HEK293T (cell line): ENCODE results near the gene SEZ6L.

ENCODE experiments used
- CTCF ChIA-PET: fragments of 350-600 bp; formaldehyde crosslinking; extraction: SDS; loops from one replicate; lab custom pipeline; 2021; ENCODE audit warnings: antibody characterized with exemption, inconsistent platforms; lab: Yijun Ruan, JAX
- POLR2A ChIA-PET: fragments of 350-600 bp; formaldehyde crosslinking; extraction: SDS; loops from one replicate; lab custom pipeline; 2020; ENCODE audit warnings: antibody characterized with exemption, inconsistent platforms; lab: Yijun Ruan, JAX
- DNase-seq: peaks from one replicate; pipeline ENCODE4 v3.0.0; 2012; ENCODE audit warnings: mixed read lengths; ENCODE audit errors: extremely low spot score
- ARNT ChIP-seq: fragments of 450-650 bp; IDR thresholded peaks from 2 replicates; pipeline ENCODE4 v1.6.1; 2017; ENCODE audit warnings: mild to moderate bottlenecking
- BHLHE40 ChIP-seq: fragments of 450-650 bp; IDR thresholded peaks from 2 replicates; pipeline ENCODE4 v1.6.1; 2016; ENCODE audit warnings: mild to moderate bottlenecking, moderate library complexity, borderline replicate concordance
- CTBP1 ChIP-seq: fragments of 450-650 bp; IDR thresholded peaks from 2 replicates; pipeline ENCODE4 v1.6.1; 2016; ENCODE audit warnings: borderline replicate concordance
- ELF4 ChIP-seq: fragments of 450-650 bp; IDR thresholded peaks from 2 replicates; pipeline ENCODE4 v1.6.1; 2017; ENCODE audit warnings: antibody characterized with exemption
- FOXA1 ChIP-seq: fragments of 450-650 bp; IDR thresholded peaks from 2 replicates; pipeline ENCODE4 v1.6.1; 2016; ENCODE audit warnings: mild to moderate bottlenecking
- FOXK2 ChIP-seq: fragments of 450-650 bp; IDR thresholded peaks from 2 replicates; pipeline ENCODE4 v1.6.1; 2016; ENCODE audit warnings: mild to moderate bottlenecking
- FOXM1 ChIP-seq: fragments of 450-650 bp; IDR thresholded peaks from 2 replicates; pipeline ENCODE4 v1.6.1; 2017; ENCODE audit warnings: mild to moderate bottlenecking, borderline replicate concordance
- HDGF ChIP-seq: fragments of 450-650 bp; IDR thresholded peaks from 2 replicates; pipeline ENCODE4 v1.6.1; 2017; ENCODE audit warnings: antibody characterized with exemption, borderline replicate concordance
- L3MBTL2 ChIP-seq: fragments of 450-650 bp; conservative IDR thresholded peaks from 2 replicates; pipeline ENCODE4 v1.6.1; 2016; ENCODE audit warnings: mild to moderate bottlenecking
- LEF1 ChIP-seq: fragments of 450-650 bp; IDR thresholded peaks from 2 replicates; pipeline ENCODE4 v1.6.1; 2017; ENCODE audit warnings: mild to moderate bottlenecking, borderline replicate concordance
- NFRKB ChIP-seq: fragments of 450-650 bp; IDR thresholded peaks from 2 replicates; pipeline ENCODE4 v1.6.1; 2016; ENCODE audit warnings: mild to moderate bottlenecking, moderate library complexity
- SP1 ChIP-seq: fragments of 450-650 bp; IDR thresholded peaks from 2 replicates; pipeline ENCODE4 v1.6.1; 2017
- SUZ12 ChIP-seq: fragments of 450-650 bp; IDR thresholded peaks from 2 replicates; pipeline ENCODE4 v1.6.1; 2016; ENCODE audit warnings: mild to moderate bottlenecking
- TARDBP ChIP-seq: fragments of 450-650 bp; IDR thresholded peaks from 2 replicates; pipeline ENCODE4 v1.6.1; 2016
- ZNF384 ChIP-seq: fragments of 450-650 bp; IDR thresholded peaks from 2 replicates; pipeline ENCODE4 v1.6.1; 2016
- TF ChIP-seq, protein P1 (sequence below): fragments of 450-650 bp; IDR thresholded peaks from 2 replicates; pipeline ENCODE4 v1.6.1; 2016

The SEZ6L gene

DNA sequence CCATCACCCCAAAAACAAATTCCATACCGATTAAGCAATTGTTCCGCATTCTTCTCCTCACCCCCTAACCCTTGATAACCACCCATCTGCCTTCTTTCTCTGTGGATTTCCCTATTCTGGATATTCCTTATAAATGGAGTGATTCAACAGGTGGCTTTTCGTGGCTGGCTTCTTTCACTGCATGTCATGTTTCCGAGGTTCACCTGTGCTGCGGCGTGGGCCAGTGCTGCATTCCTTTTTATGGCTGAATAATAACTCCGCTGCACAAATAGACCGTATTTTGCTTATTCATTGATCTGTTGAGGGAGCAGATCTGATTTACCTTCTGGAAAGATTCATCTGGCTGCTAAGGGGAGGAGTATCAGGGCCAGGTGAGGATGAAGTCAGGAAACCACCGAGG lies 165.0 kb downstream of the SEZ6L start:
- POLR2A ChIA-PET: no interaction called here
- no peak for TF ChIP-seq ELF4
- no peak for TF ChIP-seq FOXM1
- no peak for TF ChIP-seq ARNT
- TF ChIP-seq L3MBTL2: no peak
- TF ChIP-seq SUZ12: no peak
- TF ChIP-seq ZNF384: no peak
- no peak for TF ChIP-seq CTBP1
- no peak for TF ChIP-seq FOXK2
- TF ChIP-seq NFRKB: no peak
- TF ChIP-seq FOXA1: no peak
- no peak for TF ChIP-seq SP1
- no peak for TF ChIP-seq HDGF
- no peak for TF ChIP-seq BHLHE40
- TF ChIP-seq, protein P1, sequence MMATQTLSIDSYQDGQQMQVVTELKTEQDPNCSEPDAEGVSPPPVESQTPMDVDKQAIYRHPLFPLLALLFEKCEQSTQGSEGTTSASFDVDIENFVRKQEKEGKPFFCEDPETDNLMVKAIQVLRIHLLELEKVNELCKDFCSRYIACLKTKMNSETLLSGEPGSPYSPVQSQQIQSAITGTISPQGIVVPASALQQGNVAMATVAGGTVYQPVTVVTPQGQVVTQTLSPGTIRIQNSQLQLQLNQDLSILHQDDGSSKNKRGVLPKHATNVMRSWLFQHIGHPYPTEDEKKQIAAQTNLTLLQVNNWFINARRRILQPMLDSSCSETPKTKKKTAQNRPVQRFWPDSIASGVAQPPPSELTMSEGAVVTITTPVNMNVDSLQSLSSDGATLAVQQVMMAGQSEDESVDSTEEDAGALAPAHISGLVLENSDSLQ: no peak
- TF ChIP-seq LEF1: no peak
- DNase-seq: no peak
- CTCF ChIA-PET: no interaction called here

DNA sequence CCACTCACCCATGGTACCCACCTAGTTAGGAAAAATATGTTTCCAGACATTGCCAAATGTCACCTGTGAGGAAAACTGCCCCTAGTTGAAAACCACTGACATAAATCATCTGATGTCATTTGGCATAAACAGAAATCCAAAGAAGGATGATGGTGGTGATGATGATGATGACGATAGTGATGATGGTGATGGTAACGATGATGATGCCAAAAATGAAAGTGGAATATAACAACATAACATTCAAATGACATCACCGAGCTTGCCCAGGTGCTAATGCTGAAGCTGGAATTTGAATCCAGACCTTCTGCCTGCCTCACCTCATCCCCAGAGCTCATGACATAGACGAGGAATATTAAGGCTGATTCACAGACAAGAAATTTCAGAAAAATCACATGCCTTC lies 167.5 kb downstream of the SEZ6L start:
- ChIA-PET POLR2A (no interaction called here), CTCF (no interaction called here)
- no peak for TF ChIP-seq ZNF384
- TF ChIP-seq, protein P1: peak; percentile 23; the same call in 1 of the 2 replicates
- DNase-seq: no peak

DNA sequence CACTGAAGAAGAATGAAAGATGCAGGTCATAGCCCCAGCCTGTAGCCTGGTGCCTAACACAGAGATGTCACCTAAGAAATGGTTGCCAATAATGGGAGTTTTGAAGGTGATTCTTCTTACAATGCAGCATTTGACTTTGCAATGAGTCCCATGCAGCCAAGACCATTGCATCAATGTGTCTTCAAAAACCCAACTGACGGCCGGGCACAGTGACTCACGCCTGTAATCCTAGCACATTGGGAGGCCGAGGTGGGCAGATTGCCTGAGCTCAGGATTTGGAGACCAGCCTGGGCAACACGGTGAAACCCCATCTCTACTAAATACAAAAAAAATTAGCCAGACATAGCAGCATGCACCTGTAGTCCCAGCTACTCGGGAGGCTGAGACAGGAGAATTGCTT lies 170.5 kb downstream of the SEZ6L start:
- TF ChIP-seq NFRKB: no peak
- ChIA-PET POLR2A (interaction anchor here (1.0 kb wide), 1 partner anchor 9 kb away, joined by 3 read pairs; no protein-coding TSS in a partner anchor), CTCF (interaction anchor here (0.6 kb wide), 1 partner anchor 21 kb away, joined by 3 read pairs; no protein-coding TSS in a partner anchor)
- no peak for DNase-seq

DNA sequence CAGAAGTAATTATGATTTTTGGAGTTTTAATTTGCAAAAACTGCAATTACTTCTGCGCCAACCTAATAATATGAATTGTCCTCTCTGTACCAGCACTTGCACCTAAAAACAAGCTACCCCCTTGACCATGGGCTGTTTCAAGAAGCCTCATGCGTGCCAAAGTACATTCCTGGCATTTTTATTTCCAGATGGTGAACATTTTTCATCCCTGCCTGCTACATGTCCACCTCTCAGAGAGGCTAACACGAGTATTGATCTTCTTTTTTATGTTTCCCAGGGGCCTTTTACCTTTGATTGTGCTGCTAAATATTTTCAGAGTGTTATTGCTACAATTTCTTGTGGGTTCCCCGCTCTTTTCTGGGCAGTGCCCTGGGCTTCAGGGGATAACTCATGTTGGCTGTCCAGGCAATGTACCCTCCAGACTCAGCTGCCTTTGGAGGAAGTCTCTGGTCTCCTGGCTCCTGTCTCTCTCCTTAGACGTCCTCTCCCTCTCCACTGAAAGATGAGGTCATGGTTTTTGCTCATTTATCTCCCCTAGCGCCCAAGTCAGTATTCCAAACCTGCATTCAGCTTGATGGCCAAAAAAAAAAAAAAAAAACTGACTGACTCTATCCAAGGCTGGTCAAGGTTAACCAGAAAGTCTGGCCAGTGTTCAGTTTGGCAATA lies 173.6 kb downstream of the SEZ6L start:
- ChIA-PET CTCF (interaction anchor here (1.4 kb wide), 1 partner anchor 13 kb away, joined by 4 read pairs; no protein-coding TSS in a partner anchor), POLR2A (no interaction called here)
- DNase-seq: no peak
- no peak for TF ChIP-seq SP1
- no peak for TF ChIP-seq SUZ12
- TF ChIP-seq HDGF: no peak
- TF ChIP-seq, protein P1: no peak
- no peak for TF ChIP-seq L3MBTL2
- no peak for TF ChIP-seq BHLHE40
- no peak for TF ChIP-seq FOXK2
- no peak for TF ChIP-seq LEF1
- TF ChIP-seq CTBP1: no peak

DNA sequence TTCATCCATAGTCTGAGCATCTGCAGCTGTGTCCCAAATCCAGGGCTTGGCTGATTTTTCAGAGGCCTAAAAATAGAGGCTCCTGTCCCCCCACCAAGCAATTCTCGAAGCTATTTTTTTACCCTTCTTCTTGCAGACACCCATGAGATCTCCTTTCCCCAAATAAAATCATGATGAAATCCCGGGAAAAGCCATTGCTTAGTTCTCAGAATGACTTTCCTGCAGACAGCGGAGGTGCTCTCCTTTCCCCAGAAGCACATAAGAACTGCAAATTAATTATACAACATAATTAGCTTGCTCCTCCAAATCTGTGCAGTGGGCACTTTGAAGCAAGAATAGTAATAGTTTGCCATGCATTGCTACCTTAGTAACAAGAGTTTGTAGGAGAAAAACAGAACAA lies 176.2 kb downstream of the SEZ6L start:
- ChIA-PET CTCF (no interaction called here), POLR2A (no interaction called here)
- no peak for DNase-seq
- TF ChIP-seq TARDBP (no peak), FOXM1 (no peak), FOXA1 (no peak), LEF1 (no peak), HDGF (no peak), FOXK2 (no peak), SP1 (no peak), ELF4 (no peak), NFRKB (no peak), L3MBTL2 (no peak)
- TF ChIP-seq, protein P1: no peak

DNA sequence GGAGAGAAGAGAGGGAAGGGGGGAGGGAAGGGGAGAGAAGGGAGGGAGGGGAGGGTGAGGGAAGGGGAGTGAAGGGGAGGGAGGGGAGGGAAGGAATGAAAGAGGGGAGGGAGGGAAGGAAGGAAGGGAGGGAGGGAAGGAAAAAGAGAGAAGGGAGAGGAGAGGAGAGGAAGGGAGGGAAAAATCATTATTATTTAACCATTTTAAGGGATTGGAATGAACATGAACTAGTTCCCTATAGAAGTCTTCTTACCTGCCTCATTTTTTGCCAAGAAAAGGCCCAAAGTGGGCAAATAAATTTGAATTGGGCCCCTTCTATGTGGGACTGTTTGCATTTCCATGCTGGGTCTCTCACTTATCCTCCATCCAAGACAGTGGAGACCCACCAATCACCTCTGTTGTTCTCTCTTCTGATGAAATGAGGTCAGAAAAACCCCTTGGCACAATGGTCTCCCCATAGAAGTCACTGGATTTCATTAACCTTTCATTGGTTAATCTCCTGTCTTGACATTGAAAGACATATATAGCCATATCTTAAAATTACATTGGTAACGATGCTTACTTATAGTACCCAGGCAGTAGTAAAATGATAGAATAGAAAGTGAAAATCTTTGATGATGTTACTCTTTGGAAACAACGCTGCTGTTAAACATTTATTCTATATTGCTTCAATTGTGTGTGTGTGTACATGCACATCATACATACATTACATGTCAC lies 179.7 kb downstream of the SEZ6L start:
- ChIA-PET CTCF (no interaction called here), POLR2A (no interaction called here)
- TF ChIP-seq FOXM1: no peak
- TF ChIP-seq, protein P1: 0 out of 2 replicates have a peak, but pooled peaks have one; percentile 33
- no peak for DNase-seq
